ENCODE results near the gene DROSHA. TPM values are rescaled to one million over a fixed set of nuclear protein-coding genes. Genes with fewer than 3 reads are reported as not detected.

The DROSHA gene
- total and polyA plus RNA-seq, 2 of the 4 experiments (the other 2 are of a cell fraction) = 36.4 to 36.5 TPM

DNA sequence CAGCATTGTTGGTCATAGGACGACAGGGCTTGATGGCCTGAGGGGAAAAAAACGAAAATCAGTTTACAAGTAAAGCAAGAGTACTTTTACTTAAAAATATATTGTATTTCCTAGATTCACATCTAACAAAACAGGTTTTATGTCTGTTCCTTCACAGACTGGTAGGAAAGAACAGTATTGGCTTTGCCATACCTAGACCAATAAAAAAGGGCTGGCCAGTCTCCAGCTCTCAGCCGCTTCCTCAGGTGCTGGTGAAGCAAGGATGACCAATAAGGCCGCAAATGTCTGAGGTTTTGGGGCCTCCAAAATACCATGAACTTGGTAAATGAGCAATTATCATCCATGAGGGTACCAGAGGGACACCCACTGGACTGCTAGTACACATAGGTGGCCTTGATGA, 36.6 kb downstream of the DROSHA start:
- H3K36me3 ChIP-seq (ENCODE audit: control insufficient read depth, insufficient read depth, low read length) = peaks cover 37% of the 10 kb centered on the region
- WGBS, 2 experiments (ENCODE audit: extremely low coverage in 2 of 2, insufficient read length in 1 of 2) = 100% methylated on average over 1 of the region's 4 CpGs; no CpG with 5 or more reads in 1 of the 2 experiments
- ATAC-seq (ENCODE audit: low read depth) = no peak

More for the DNA sequence above, 36.6 kb downstream of the DROSHA start:
- Histone ChIP-seq H3K56ac (ENCODE audit: extremely low read depth, insufficient read depth, low read length) (no peak overlapping the region), H3K27me3 (ENCODE audit: control insufficient read depth, insufficient read depth, low read length) (no peaks in the 10 kb centered on the region), H3K4ac (ENCODE audit: low read depth, low read length) (no peak overlapping the region), H4K20me1 (ENCODE audit: insufficient read depth, low read length) (no peaks in the 10 kb centered on the region; the same call in 1 of the 2 replicates), H2BK120ac (ENCODE audit: low read depth, low read length) (no peak overlapping the region), H4K8ac (ENCODE audit: low read depth in 2 of 2, low read length in 2 of 2) (no peak overlapping the region), H4K91ac (ENCODE audit: insufficient read depth, low read depth, low read length) (no peak overlapping the region), H3K27ac (ENCODE audit: insufficient read depth, low read length) (no peak overlapping the region), H2BK5ac (ENCODE audit: low read depth, low read length, poor library complexity, severe bottlenecking) (no peak overlapping the region), H3K79me1 (ENCODE audit: low read depth in 1 of 2, low read length in 2 of 2) (peaks cover 0 to under 1% of the 10 kb centered on the region in 2 experiments; a peak in 2 of 4 replicates), H3K4me1 (ENCODE audit: control insufficient read depth, insufficient read depth, low read length) (peaks cover 3% of the 10 kb centered on the region), H3K4me3 (ENCODE audit: insufficient read depth, low read depth, low read length) (no peak overlapping the region), H2AK5ac (ENCODE audit: low read depth, low read length) (no peak overlapping the region), H3K23ac (ENCODE audit: low read depth, low read length) (no peak overlapping the region), H3K14ac (replicated peaks; ENCODE audit: low read depth, low read length) (no peak overlapping the region), H4K5ac (ENCODE audit: low read depth, low read length) (no peak overlapping the region), H3K9me3 (ENCODE audit: control insufficient read depth, insufficient read depth, low read length) (no peaks in the 10 kb centered on the region), H2AK9ac (replicated peaks; ENCODE audit: low read depth, low read length, poor library complexity) (no peak overlapping the region), H2AFZ (replicated peaks; ENCODE audit: low read length, poor library complexity) (no peak overlapping the region), H2BK15ac (ENCODE audit: low read depth, low read length) (no peak overlapping the region), H2BK20ac (ENCODE audit: low read depth, low read length) (no peak overlapping the region), H3K9ac (ENCODE audit: low read depth, low read length) (no peak overlapping the region), H3K4me2 (ENCODE audit: low read depth, low read length) (no peak overlapping the region), H3K9me1 (ENCODE audit: insufficient read depth, low read length) (peaks cover 3% of the 10 kb centered on the region; the same call in 1 of the 2 replicates), H3K18ac (ENCODE audit: low read depth, low read length) (no peak overlapping the region)
- intact Hi-C loops (cut with micrococcal nuclease) (no loop called here), dilution Hi-C loops (cut with HindIII; ENCODE audit: low sequenced_read_pairs, unreplicated experiment) (no loop called here), in situ Hi-C loops (cut with MboI; ENCODE audit: low sequenced_read_pairs) (loop anchor here (25.0 kb wide), 3 partner anchors 708 to 1458 kb away; no protein-coding TSS in a partner anchor)
- TF ChIP-seq CHD1 (IDR thresholded peaks at IDR 0.05; ENCODE audit: low read depth, low read length) (no peak), FOS (IDR thresholded peaks at IDR 0.05; ENCODE audit: low read depth, low read length) (no peak), CEBPB (IDR thresholded peaks at IDR 0.05; ENCODE audit: low read depth, low read length) (no peak), MAZ (IDR thresholded peaks at IDR 0.05; ENCODE audit: borderline replicate concordance, low read depth, low read length) (no peak), BHLHE40 (IDR thresholded peaks at IDR 0.05; ENCODE audit: low read depth, low read length) (no peak), RFX5 (IDR thresholded peaks at IDR 0.05; ENCODE audit: low read depth, low read length) (no peak), MXI1 (IDR thresholded peaks at IDR 0.05; ENCODE audit: borderline replicate concordance, low read depth, low read length) (no peak), POLR2A (IDR thresholded peaks at IDR 0.05; ENCODE audit: low read depth, low read length) (no peak), USF2 (IDR thresholded peaks at IDR 0.05; ENCODE audit: low read depth, low read length) (no peak), NFE2L2 (IDR thresholded peaks at IDR 0.05; ENCODE audit: low read depth, low read length) (no peak), RCOR1 (IDR thresholded peaks at IDR 0.05; ENCODE audit: insufficient replicate concordance, low read length) (no peak), SMC3 (IDR thresholded peaks at IDR 0.05; ENCODE audit: low read depth, low read length) (no peak), MAFK (IDR thresholded peaks at IDR 0.05; ENCODE audit: low read depth, low read length) (no peak), RAD21 (IDR thresholded peaks at IDR 0.05; ENCODE audit: low read length) (no peak)
- TF ChIP-seq, protein P1, sequence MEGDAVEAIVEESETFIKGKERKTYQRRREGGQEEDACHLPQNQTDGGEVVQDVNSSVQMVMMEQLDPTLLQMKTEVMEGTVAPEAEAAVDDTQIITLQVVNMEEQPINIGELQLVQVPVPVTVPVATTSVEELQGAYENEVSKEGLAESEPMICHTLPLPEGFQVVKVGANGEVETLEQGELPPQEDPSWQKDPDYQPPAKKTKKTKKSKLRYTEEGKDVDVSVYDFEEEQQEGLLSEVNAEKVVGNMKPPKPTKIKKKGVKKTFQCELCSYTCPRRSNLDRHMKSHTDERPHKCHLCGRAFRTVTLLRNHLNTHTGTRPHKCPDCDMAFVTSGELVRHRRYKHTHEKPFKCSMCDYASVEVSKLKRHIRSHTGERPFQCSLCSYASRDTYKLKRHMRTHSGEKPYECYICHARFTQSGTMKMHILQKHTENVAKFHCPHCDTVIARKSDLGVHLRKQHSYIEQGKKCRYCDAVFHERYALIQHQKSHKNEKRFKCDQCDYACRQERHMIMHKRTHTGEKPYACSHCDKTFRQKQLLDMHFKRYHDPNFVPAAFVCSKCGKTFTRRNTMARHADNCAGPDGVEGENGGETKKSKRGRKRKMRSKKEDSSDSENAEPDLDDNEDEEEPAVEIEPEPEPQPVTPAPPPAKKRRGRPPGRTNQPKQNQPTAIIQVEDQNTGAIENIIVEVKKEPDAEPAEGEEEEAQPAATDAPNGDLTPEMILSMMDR (conservative IDR thresholded peaks at IDR 0.05; ENCODE audit: low read depth, low read length) = no peak
- TF ChIP-seq, protein P2, sequence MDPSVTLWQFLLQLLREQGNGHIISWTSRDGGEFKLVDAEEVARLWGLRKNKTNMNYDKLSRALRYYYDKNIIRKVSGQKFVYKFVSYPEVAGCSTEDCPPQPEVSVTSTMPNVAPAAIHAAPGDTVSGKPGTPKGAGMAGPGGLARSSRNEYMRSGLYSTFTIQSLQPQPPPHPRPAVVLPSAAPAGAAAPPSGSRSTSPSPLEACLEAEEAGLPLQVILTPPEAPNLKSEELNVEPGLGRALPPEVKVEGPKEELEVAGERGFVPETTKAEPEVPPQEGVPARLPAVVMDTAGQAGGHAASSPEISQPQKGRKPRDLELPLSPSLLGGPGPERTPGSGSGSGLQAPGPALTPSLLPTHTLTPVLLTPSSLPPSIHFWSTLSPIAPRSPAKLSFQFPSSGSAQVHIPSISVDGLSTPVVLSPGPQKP (IDR thresholded peaks at IDR 0.05; ENCODE audit: borderline replicate concordance, low read depth, low read length) = no peak
- POLR2A ChIA-PET (ENCODE audit: unreplicated experiment) = no interaction called here
- BruUV-seq (replicated peaks) = no TSS peak
- DNase-seq = no peak
- CTCF ChIA-PET = no interaction called here
